GM19395 (cell line): Measurements from ENCODE around the gene LRRK1.
A peak's percentile ranks its signal among the peaks of the same experiment; 100 is the strongest.

ENCODE experiments used
- ATAC-seq: cut with Tn5 transposase; IDR thresholded peaks from one replicate; pipeline ENCODE4 v1.9.1; 2021; ENCODE audit warnings: mild to moderate bottlenecking, moderate library complexity; ENCODE audit not compliant: unreplicated experiment

LRRK1 gene

GRCh38 chr15:100909565-100909964, 9.6 kb upstream of the LRRK1 start:
- no peak for ATAC-seq

- no peak for ATAC-seq
Measured at GRCh38 chr15:100909989-100910955, 8.9 kb upstream of the LRRK1 start.

GRCh38 chr15:100911086-100911485, 8.1 kb upstream of the LRRK1 start:
- no peak for ATAC-seq

- ATAC-seq = no peak
Measured at GRCh38 chr15:100913961-100914360, 5.2 kb upstream of the LRRK1 start.

- ATAC-seq = no peak
Measured at GRCh38 chr15:100914876-100915275, 4.3 kb upstream of the LRRK1 start.

GRCh38 chr15:100918034-100918689, 995 bp upstream of the LRRK1 start:
- ATAC-seq = peak; percentile 44

GRCh38 chr15:100919481-100920405, 586 bp downstream of the LRRK1 start:
- no peak for ATAC-seq

GRCh38 chr15:100920516-100921135, 1.5 kb downstream of the LRRK1 start:
- ATAC-seq = peak; percentile 25

GRCh38 chr15:100922192-100923040, 3.3 kb downstream of the LRRK1 start:
- ATAC-seq = peak; percentile 24

GRCh38 chr15:100923076-100923475, 3.9 kb downstream of the LRRK1 start:
- ATAC-seq = no peak

GRCh38 chr15:100923902-100924301, 4.7 kb downstream of the LRRK1 start:
- ATAC-seq = no peak

- ATAC-seq = no peak
Measured at GRCh38 chr15:100924436-100924835, 5.3 kb downstream of the LRRK1 start.

GRCh38 chr15:100925480-100925879, 6.3 kb downstream of the LRRK1 start:
- no peak for ATAC-seq

GRCh38 chr15:100926258-100926657, 7.1 kb downstream of the LRRK1 start:
- ATAC-seq = no peak

- no peak for ATAC-seq
Measured at GRCh38 chr15:100926971-100927756, 8.0 kb downstream of the LRRK1 start.

GRCh38 chr15:100928632-100929280, 9.6 kb downstream of the LRRK1 start:
- ATAC-seq = no peak

- ATAC-seq = peak; percentile 39
Measured at GRCh38 chr15:100929641-100930042, 10.5 kb downstream of the LRRK1 start.

- no peak for ATAC-seq
Measured at GRCh38 chr15:100930306-100930848, 11.2 kb downstream of the LRRK1 start.
